Activated CD4-positive, alpha-beta T cell treated with anti-CD3 and anti-CD28 coated beads, Interleukin-2, amount 10 ng/mL, durations not matched to agents 7 days and 5 days (primary cell): ENCODE results near the gene C19orf38. TPM values are rescaled to one million over a fixed set of nuclear protein-coding genes. Genes with fewer than 3 reads are reported as not detected.
"Not testable (repeated sequence)": the region's sequence is repeated elsewhere in the genome, so short reads cannot be mapped to it uniquely, and the experiment has no call there.

Experiments
- CTCF ChIA-PET: fragments of 350-600 bp; sonication (Branson Sonifier 250); formaldehyde crosslinking; loops from one replicate; lab custom pipeline; 2021; ENCODE audit warnings: antibody characterized with exemption; lab: Charles Lee
- POLR2A ChIA-PET: fragments of 350-600 bp; sonication (Branson Sonifier 250); formaldehyde crosslinking; loops from one replicate; lab custom pipeline; 2021; ENCODE audit warnings: antibody characterized with exemption; lab: Charles Lee
- DNase-seq: peaks from one replicate; pipeline ENCODE4 v3.0.0-alpha.2; 2020
- H3K27ac Mint-ChIP-seq: one replicate; pipeline ENCODE4 v1.8.0; 2021; ENCODE audit warnings: mild to moderate bottlenecking, moderate library complexity, mixed read lengths
- H3K27me3 Mint-ChIP-seq: one replicate; pipeline ENCODE4 v1.8.0; 2021; ENCODE audit warnings: mixed read lengths
- H3K36me3 Mint-ChIP-seq: one replicate; pipeline ENCODE4 v1.8.0; 2021; ENCODE audit warnings: low read depth, mixed read lengths
- H3K4me1 Mint-ChIP-seq: one replicate; pipeline ENCODE4 v1.8.0; 2021; ENCODE audit warnings: mixed read lengths
- H3K4me3 Mint-ChIP-seq: one replicate; pipeline ENCODE4 v1.8.0; 2021; ENCODE audit warnings: mild to moderate bottlenecking, moderate library complexity, mixed read lengths
- H3K9me3 Mint-ChIP-seq: one replicate; pipeline ENCODE4 v1.8.0; 2021; ENCODE audit warnings: mixed read lengths
- total RNA-seq, 2 experiments: library from RNA; stranded (reverse); gene quantifications; one replicate each; pipeline ENCODE4 v1.2.3, GENCODE V29; 2021

C19orf38 gene
- total RNA-seq, 2 experiments from 2014 or later = 2.4 TPM

- Mint-ChIP-seq H3K27me3 (no peaks in the 10 kb centered on the region), H3K36me3 (no peaks in the 10 kb centered on the region), H3K27ac (no peak overlapping the region), H3K4me1 (peaks cover 8% of the 10 kb centered on the region), H3K9me3 (no peaks in the 10 kb centered on the region), H3K4me3 (no peak overlapping the region)
- no peak for DNase-seq
- ChIA-PET CTCF (interaction anchor here (0.6 to 1.4 kb wide), 11 partner anchors 9 to 277 kb away, joined by 3 to 8 read pairs (median 3); partner anchors contain the start of gene TMED1), POLR2A (no interaction called here)
These were observed 10.1 kb downstream of the C19orf38 start for GRCh38 chr19:10858204-10858828.

GRCh38 chr19:10861103-10861651 lies 13.0 kb downstream of the C19orf38 start:
- H3K4me3 Mint-ChIP-seq = no peak overlapping the region
- no peaks in the 10 kb centered on the region for H3K9me3 Mint-ChIP-seq
- no peaks in the 10 kb centered on the region for H3K36me3 Mint-ChIP-seq
- H3K27me3 Mint-ChIP-seq = no peaks in the 10 kb centered on the region
- H3K27ac Mint-ChIP-seq = no peak overlapping the region
- CTCF ChIA-PET = interaction anchor here (0.6 to 1.8 kb wide), 7 partner anchors 10 to 144 kb away, joined by 4 to 6 read pairs (median 4); partner anchors contain the start of gene DNM2
- POLR2A ChIA-PET = interaction anchor here (0.5 kb wide), 1 partner anchor 792 kb away, joined by 4 read pairs; no protein-coding TSS in a partner anchor
- peaks cover 23% of the 10 kb centered on the region for H3K4me1 Mint-ChIP-seq
- peak; percentile 42 for DNase-seq

GRCh38 chr19:10862561-10863106 lies 14.4 kb downstream of the C19orf38 start:
- H3K9me3 Mint-ChIP-seq = no peaks in the 10 kb centered on the region
- POLR2A ChIA-PET = interaction anchor here (0.6 to 0.7 kb wide), 2 partner anchors 161 to 163 kb away, joined by 5 read pairs; no protein-coding TSS in a partner anchor
- no peaks in the 10 kb centered on the region for H3K27me3 Mint-ChIP-seq
- CTCF ChIA-PET = interaction anchor here (0.7 to 5.0 kb wide), 7 partner anchors 8 to 201 kb away, joined by 3 to 36 read pairs (median 3); partner anchors contain the start of gene TMED1
- H3K4me1 Mint-ChIP-seq = peaks cover 25% of the 10 kb centered on the region
- H3K4me3 Mint-ChIP-seq = no peak overlapping the region
- no peak overlapping the region for H3K27ac Mint-ChIP-seq
- H3K36me3 Mint-ChIP-seq = no peaks in the 10 kb centered on the region
- no peak for DNase-seq

GRCh38 chr19:10863107-10863717 lies 15.0 kb downstream of the C19orf38 start:
- Mint-ChIP-seq H3K27me3 (no peaks in the 10 kb centered on the region), H3K4me3 (no peak overlapping the region), H3K27ac (no peak overlapping the region), H3K36me3 (no peaks in the 10 kb centered on the region), H3K4me1 (peaks cover 31% of the 10 kb centered on the region), H3K9me3 (no peaks in the 10 kb centered on the region)
- DNase-seq = no peak
- POLR2A ChIA-PET = interaction anchor here (0.6 to 0.7 kb wide), 2 partner anchors 161 to 163 kb away, joined by 5 read pairs; no protein-coding TSS in a partner anchor
- CTCF ChIA-PET = interaction anchor here (0.7 to 5.0 kb wide), 14 partner anchors 8 to 446 kb away, joined by 3 to 64 read pairs (median 4); partner anchors contain the start of genes DNM2 and TMED1

GRCh38 chr19:10864538-10864899 lies 16.3 kb downstream of the C19orf38 start:
- POLR2A ChIA-PET = interaction anchor here (0.6 to 1.1 kb wide), 2 partner anchors 146 to 220 kb away, joined by 3 to 6 read pairs; partner anchors contain the start of gene DNM2
- no peaks in the 10 kb centered on the region for H3K9me3 Mint-ChIP-seq
- no peaks in the 10 kb centered on the region for H3K27me3 Mint-ChIP-seq
- H3K27ac Mint-ChIP-seq = peak overlapping the region; percentile 72
- no peak overlapping the region for H3K4me3 Mint-ChIP-seq
- CTCF ChIA-PET = interaction anchor here (0.5 to 5.0 kb wide), 37 partner anchors 9 to 1944 kb away, joined by 3 to 64 read pairs (median 4); partner anchors contain the start of genes DNM2, QTRT1, TMED1 and ZGLP1
- peak; percentile 87 for DNase-seq
- H3K36me3 Mint-ChIP-seq = no peaks in the 10 kb centered on the region
- H3K4me1 Mint-ChIP-seq = peaks cover 35% of the 10 kb centered on the region

GRCh38 chr19:10866495-10866894 lies 18.3 kb downstream of the C19orf38 start:
- Mint-ChIP-seq H3K27ac (no peak overlapping the region), H3K4me1 (peaks cover 40% of the 10 kb centered on the region), H3K27me3 (no peaks in the 10 kb centered on the region), H3K36me3 (no peaks in the 10 kb centered on the region), H3K4me3 (no peak overlapping the region), H3K9me3 (no peaks in the 10 kb centered on the region)
- ChIA-PET CTCF (interaction anchor here (0.9 to 5.0 kb wide), 5 partner anchors 8 to 148 kb away, joined by 4 to 64 read pairs (median 7); partner anchors contain the start of genes DNM2 and TMED1), POLR2A (no interaction called here)
- DNase-seq = no peak

- no peak for DNase-seq
- H3K27ac Mint-ChIP-seq = peak overlapping the region; percentile 41
- H3K27me3 Mint-ChIP-seq = no peaks in the 10 kb centered on the region
- no peaks in the 10 kb centered on the region for H3K9me3 Mint-ChIP-seq
- ChIA-PET CTCF (interaction anchor here (2.7 kb wide), 1 partner anchor 10 kb away, joined by 7 read pairs; no protein-coding TSS in a partner anchor), POLR2A (interaction anchor here (0.6 kb wide), 1 partner anchor 135 kb away, joined by 3 read pairs; no protein-coding TSS in a partner anchor)
- H3K4me3 Mint-ChIP-seq = no peak overlapping the region
- H3K36me3 Mint-ChIP-seq = peaks cover 8% of the 10 kb centered on the region
- peaks cover 42% of the 10 kb centered on the region for H3K4me1 Mint-ChIP-seq
These were observed 20.8 kb downstream of the C19orf38 start for GRCh38 chr19:10868872-10869547.

- DNase-seq, H3K36me3 Mint-ChIP-seq, H3K9me3 Mint-ChIP-seq, H3K27me3 Mint-ChIP-seq: not testable (repeated sequence)
- H3K4me3 Mint-ChIP-seq = peak overlapping the region; percentile 75
- H3K27ac Mint-ChIP-seq = peak overlapping the region; percentile 88
- H3K4me1 Mint-ChIP-seq = peaks cover 34% of the 10 kb centered on the region
- CTCF ChIA-PET = interaction anchor here (1.1 to 1.2 kb wide), 2 partner anchors 153 to 171 kb away, joined by 3 read pairs; no protein-coding TSS in a partner anchor
- POLR2A ChIA-PET = interaction anchor here (0.8 kb wide), 1 partner anchor 101 kb away, joined by 11 read pairs; no protein-coding TSS in a partner anchor
These were observed 21.7 kb downstream of the C19orf38 start for GRCh38 chr19:10869872-10870311.

GRCh38 chr19:10870501-10870954 lies 22.3 kb downstream of the C19orf38 start:
- peak overlapping the region; percentile 75 for H3K4me3 Mint-ChIP-seq
- CTCF ChIA-PET = interaction anchor here (0.5 to 2.9 kb wide), 22 partner anchors 8 to 1015 kb away, joined by 3 to 12 read pairs (median 3); partner anchors contain the start of genes C19orf38, DNM2 and TMED1
- no peak for DNase-seq
- H3K4me1 Mint-ChIP-seq = peaks cover 34% of the 10 kb centered on the region
- peaks cover 9% of the 10 kb centered on the region for H3K36me3 Mint-ChIP-seq
- H3K9me3 Mint-ChIP-seq = no peaks in the 10 kb centered on the region
- H3K27me3 Mint-ChIP-seq = no peaks in the 10 kb centered on the region
- POLR2A ChIA-PET = interaction anchor here (0.8 kb wide), 1 partner anchor 101 kb away, joined by 11 read pairs; no protein-coding TSS in a partner anchor
- H3K27ac Mint-ChIP-seq = peak overlapping the region; percentile 88

- peak; percentile 99 for DNase-seq
- peak within 1 kb of the TSS; percentile 77 for H3K4me3 Mint-ChIP-seq
- H3K4me1 Mint-ChIP-seq = peaks cover 34% of the 10 kb centered on the region
- CTCF ChIA-PET = interaction anchor here (0.5 to 2.9 kb wide), 21 partner anchors 8 to 1016 kb away, joined by 3 to 12 read pairs (median 3); partner anchors contain the start of genes C19orf38, DNM2 and TMED1
- peaks cover 9% of the 10 kb centered on the region for H3K36me3 Mint-ChIP-seq
- H3K9me3 Mint-ChIP-seq = no peaks in the 10 kb centered on the region
- H3K27me3 Mint-ChIP-seq = no peaks in the 10 kb centered on the region
- H3K27ac Mint-ChIP-seq = peak within 1 kb of the TSS; percentile 88
- POLR2A ChIA-PET = no interaction called here
These were observed 22.9 kb downstream of the C19orf38 start, which contains the start of gene CARM1 for GRCh38 chr19:10870955-10871603. Gene CARM1, plus strand, starts transcription at chr19:10871553. Its CDS starts 150 bp downstream, at chr19:10871703.
